ENCODE data around the gene KCNK1. TPM values are rescaled to one million over a fixed set of nuclear protein-coding genes. Genes with fewer than 3 reads are reported as not detected.

The KCNK1 gene
- polyA plus RNA-seq, 2 of the 4 experiments (the other 2 are of a cell fraction): 8.4 to 11.8 TPM

DNA sequence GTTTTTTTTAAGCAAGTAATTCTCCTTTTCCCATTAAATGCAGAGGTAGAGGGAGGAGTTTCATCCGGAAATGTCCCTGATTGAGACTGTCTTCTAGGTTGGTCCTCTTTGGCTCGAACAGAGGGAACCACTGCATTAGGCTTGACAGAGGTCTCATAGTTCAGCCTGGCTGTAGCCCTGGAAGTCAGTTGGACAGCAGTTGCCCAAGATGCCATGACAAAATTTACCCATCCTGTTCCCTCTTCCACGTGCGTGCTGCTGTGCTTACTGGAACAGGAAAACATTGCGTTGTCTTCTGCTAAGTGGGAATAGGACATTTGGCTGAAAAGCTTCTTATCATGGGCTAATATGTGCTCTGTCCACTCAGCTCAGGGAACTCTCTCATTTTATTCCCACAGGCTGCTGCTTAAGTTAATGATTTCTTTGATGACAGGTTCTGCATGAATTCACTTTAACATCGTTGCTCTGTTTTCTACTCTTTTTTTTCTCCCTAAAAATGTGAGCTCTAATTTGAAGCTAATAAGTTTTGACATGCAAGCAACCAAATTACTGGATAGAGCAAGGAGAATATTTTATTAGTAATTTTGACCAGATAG lies 18.0 kb downstream of the KCNK1 start:
- peak overlapping the region; percentile 31; the same call in 2 of the 3 replicates for H3K4me2 ChIP-seq
- H3K4me3 ChIP-seq: no peak overlapping the region
- no peak for ATAC-seq
- TF ChIP-seq POLR2AphosphoS2 (conservative IDR thresholded peaks at IDR 0.05; ENCODE audit: low read length): no peak
- FAIRE-seq: no peak
- CTCF ChIA-PET: interaction anchor here (1.0 to 1.2 kb wide), 2 partner anchors 19 to 30 kb away, joined by 3 read pairs; no protein-coding TSS in a partner anchor
- DNase-seq (ENCODE audit: low read depth in 1 of 2, low spot score in 1 of 2): no peak
- POLR2A ChIA-PET: no interaction called here
- peaks cover 18% of the 10 kb centered on the region for H3K4me1 ChIP-seq
- no peaks in the 10 kb centered on the region for H3K9me3 ChIP-seq
- H3K27ac ChIP-seq: no peak overlapping the region
- whole genome bisulfite sequencing (ENCODE audit: missing lambda C conversion rate): 79% methylated on average over 6 of the region's 6 CpGs

DNA sequence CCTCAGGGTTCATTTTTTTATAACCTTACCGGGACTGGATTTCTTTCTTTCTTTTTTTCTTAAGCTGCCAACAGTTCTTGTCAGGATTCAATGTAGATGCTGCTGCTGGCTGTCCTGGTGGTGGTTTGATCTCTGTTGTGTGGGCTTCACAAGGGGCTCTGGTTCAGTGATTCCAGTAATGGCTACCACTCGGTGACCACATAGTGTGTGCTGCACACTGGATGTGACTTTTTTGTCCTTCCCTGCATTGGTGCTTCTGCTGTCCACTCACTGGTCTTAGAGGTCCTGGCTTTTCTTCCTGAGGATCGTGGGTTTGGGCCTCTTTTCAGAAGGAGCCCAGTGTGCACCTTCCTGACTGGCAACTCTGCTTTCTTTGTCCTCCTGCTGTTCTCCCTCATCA lies 18.5 kb downstream of the KCNK1 start:
- Histone ChIP-seq H3K9me3 (no peaks in the 10 kb centered on the region), H3K27ac (no peak overlapping the region), H3K4me2 (peak overlapping the region; percentile 0; the same call in 2 of the 3 replicates), H3K4me3 (no peak overlapping the region), H3K4me1 (peaks cover 18% of the 10 kb centered on the region)
- 78% methylated on average over 3 of the region's 3 CpGs for WGBS (ENCODE audit: missing lambda C conversion rate)
- DNase-seq (ENCODE audit: low read depth in 1 of 2, low spot score in 1 of 2) (no peak), FAIRE-seq (no peak), ATAC-seq (no peak)
- CTCF ChIA-PET: interaction anchor here (1.0 kb wide), 1 partner anchor 19 kb away, joined by 3 read pairs; no protein-coding TSS in a partner anchor
- TF ChIP-seq MAZ (IDR thresholded peaks at IDR 0.05; ENCODE audit: borderline replicate concordance, low read depth, low read length) (no peak), HOXB5 (CRISPR knock-in tag; IDR thresholded peaks at IDR 0.05) (no peak), CBX8 (IDR thresholded peaks at IDR 0.05) (no peak), KDM5A (IDR thresholded peaks at IDR 0.05) (no peak), JUNB (IDR thresholded peaks at IDR 0.05) (no peak), RNF2 (IDR thresholded peaks at IDR 0.05; ENCODE audit: borderline replicate concordance, low read depth) (no peak), CBX2 (IDR thresholded peaks at IDR 0.05; ENCODE audit: borderline replicate concordance, low read depth) (no peak)
- TF ChIP-seq, protein P1, sequence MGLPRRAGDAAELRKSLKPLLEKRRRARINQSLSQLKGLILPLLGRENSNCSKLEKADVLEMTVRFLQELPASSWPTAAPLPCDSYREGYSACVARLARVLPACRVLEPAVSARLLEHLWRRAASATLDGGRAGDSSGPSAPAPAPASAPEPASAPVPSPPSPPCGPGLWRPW (IDR thresholded peaks at IDR 0.05): no peak
- POLR2A ChIA-PET: no interaction called here

DNA sequence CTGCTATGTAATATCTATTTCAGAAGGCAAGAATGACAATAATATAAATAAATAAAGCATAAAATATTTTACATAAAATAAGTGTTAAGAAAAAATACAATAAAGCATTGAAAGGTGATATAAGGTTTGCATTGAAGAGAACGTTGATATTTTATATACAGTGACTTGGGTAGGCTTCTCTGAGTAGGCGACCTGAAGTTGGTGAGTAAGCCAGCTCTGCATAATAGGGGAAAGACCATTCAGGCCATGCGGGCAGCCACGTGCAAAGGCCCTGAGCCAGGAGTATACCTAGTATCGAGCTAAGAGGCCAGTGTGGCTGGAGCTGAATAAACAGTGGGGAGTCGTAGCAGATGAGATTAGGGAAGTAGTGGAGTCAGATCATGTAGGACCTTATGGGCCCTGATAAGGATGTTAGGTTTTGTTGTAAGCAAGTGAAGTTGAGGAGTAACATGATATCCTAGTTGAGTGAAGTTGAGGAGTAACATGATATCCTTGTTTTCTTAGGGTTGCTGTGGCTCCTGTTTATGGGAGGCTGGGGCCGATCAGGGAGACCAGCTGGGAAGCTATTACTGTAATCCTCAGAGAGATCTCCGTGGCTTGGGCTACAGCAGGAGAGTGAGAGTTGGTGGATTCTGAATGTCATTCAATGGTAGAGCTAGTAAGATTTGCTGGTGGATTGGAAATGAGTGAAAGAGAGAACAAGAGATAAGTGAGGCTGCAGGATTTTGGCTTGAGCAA lies 22.0 kb downstream of the KCNK1 start:
- no peak overlapping the region for H3K27ac ChIP-seq
- CTCF ChIA-PET: interaction anchor here (0.8 to 1.8 kb wide), 3 partner anchors 10 to 22 kb away, joined by 3 to 6 read pairs (median 3); partner anchors contain the start of gene KCNK1
- no peak overlapping the region for H3K4me3 ChIP-seq
- 85% methylated on average over 8 of the region's 8 CpGs for WGBS (ENCODE audit: missing lambda C conversion rate)
- no peak for FAIRE-seq
- H3K9me3 ChIP-seq: no peaks in the 10 kb centered on the region
- no peak overlapping the region for H3K4me2 ChIP-seq
- ATAC-seq: no peak
- no peak for DNase-seq (ENCODE audit: low read depth in 1 of 2, low spot score in 1 of 2)
- POLR2A ChIA-PET: no interaction called here
- peaks cover 18% of the 10 kb centered on the region for H3K4me1 ChIP-seq
- TF ChIP-seq, protein P2, sequence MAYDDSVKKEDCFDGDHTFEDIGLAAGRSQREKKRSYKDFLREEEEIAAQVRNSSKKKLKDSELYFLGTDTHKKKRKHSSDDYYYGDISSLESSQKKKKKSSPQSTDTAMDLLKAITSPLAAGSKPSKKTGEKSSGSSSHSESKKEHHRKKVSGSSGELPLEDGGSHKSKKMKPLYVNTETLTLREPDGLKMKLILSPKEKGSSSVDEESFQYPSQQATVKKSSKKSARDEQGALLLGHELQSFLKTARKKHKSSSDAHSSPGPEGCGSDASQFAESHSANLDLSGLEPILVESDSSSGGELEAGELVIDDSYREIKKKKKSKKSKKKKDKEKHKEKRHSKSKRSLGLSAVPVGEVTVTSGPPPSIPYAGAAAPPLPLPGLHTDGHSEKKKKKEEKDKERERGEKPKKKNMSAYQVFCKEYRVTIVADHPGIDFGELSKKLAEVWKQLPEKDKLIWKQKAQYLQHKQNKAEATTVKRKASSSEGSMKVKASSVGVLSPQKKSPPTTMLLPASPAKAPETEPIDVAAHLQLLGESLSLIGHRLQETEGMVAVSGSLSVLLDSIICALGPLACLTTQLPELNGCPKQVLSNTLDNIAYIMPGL (CRISPR knock-in tag; IDR thresholded peaks at IDR 0.05; ENCODE audit: borderline replicate concordance): no peak
- TF ChIP-seq ZFP36 (IDR thresholded peaks at IDR 0.05; ENCODE audit: borderline replicate concordance, partially characterized antibody): no peak
- TF ChIP-seq FOSB (CRISPR knock-in tag; IDR thresholded peaks at IDR 0.05): no peak
- TF ChIP-seq HDAC2 (IDR thresholded peaks at IDR 0.05): no peak
- no peak for TF ChIP-seq ZC3H11A (IDR thresholded peaks at IDR 0.05)
- no peak for TF ChIP-seq GATA3 (IDR thresholded peaks at IDR 0.05; ENCODE audit: borderline replicate concordance)
- no peak for TF ChIP-seq EHF (CRISPR knock-in tag; IDR thresholded peaks at IDR 0.05)
- TF ChIP-seq BHLHE40 (IDR thresholded peaks at IDR 0.05; ENCODE audit: low read depth, low read length): no peak
- TF ChIP-seq FOXS1 (CRISPR knock-in tag; IDR thresholded peaks at IDR 0.05): no peak
- TF ChIP-seq, protein P3, sequence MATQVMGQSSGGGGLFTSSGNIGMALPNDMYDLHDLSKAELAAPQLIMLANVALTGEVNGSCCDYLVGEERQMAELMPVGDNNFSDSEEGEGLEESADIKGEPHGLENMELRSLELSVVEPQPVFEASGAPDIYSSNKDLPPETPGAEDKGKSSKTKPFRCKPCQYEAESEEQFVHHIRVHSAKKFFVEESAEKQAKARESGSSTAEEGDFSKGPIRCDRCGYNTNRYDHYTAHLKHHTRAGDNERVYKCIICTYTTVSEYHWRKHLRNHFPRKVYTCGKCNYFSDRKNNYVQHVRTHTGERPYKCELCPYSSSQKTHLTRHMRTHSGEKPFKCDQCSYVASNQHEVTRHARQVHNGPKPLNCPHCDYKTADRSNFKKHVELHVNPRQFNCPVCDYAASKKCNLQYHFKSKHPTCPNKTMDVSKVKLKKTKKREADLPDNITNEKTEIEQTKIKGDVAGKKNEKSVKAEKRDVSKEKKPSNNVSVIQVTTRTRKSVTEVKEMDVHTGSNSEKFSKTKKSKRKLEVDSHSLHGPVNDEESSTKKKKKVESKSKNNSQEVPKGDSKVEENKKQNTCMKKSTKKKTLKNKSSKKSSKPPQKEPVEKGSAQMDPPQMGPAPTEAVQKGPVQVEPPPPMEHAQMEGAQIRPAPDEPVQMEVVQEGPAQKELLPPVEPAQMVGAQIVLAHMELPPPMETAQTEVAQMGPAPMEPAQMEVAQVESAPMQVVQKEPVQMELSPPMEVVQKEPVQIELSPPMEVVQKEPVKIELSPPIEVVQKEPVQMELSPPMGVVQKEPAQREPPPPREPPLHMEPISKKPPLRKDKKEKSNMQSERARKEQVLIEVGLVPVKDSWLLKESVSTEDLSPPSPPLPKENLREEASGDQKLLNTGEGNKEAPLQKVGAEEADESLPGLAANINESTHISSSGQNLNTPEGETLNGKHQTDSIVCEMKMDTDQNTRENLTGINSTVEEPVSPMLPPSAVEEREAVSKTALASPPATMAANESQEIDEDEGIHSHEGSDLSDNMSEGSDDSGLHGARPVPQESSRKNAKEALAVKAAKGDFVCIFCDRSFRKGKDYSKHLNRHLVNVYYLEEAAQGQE (IDR thresholded peaks at IDR 0.05): no peak
- no peak for TF ChIP-seq HOXA7 (CRISPR knock-in tag; IDR thresholded peaks at IDR 0.05)
- no peak for TF ChIP-seq RFX5 (IDR thresholded peaks at IDR 0.05)
- TF ChIP-seq PHF8 (IDR thresholded peaks at IDR 0.05; ENCODE audit: borderline replicate concordance, low read depth): no peak
- TF ChIP-seq, protein P4, sequence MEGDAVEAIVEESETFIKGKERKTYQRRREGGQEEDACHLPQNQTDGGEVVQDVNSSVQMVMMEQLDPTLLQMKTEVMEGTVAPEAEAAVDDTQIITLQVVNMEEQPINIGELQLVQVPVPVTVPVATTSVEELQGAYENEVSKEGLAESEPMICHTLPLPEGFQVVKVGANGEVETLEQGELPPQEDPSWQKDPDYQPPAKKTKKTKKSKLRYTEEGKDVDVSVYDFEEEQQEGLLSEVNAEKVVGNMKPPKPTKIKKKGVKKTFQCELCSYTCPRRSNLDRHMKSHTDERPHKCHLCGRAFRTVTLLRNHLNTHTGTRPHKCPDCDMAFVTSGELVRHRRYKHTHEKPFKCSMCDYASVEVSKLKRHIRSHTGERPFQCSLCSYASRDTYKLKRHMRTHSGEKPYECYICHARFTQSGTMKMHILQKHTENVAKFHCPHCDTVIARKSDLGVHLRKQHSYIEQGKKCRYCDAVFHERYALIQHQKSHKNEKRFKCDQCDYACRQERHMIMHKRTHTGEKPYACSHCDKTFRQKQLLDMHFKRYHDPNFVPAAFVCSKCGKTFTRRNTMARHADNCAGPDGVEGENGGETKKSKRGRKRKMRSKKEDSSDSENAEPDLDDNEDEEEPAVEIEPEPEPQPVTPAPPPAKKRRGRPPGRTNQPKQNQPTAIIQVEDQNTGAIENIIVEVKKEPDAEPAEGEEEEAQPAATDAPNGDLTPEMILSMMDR (IDR thresholded peaks at IDR 0.05): no peak
- TF ChIP-seq SMC3 (IDR thresholded peaks at IDR 0.05): no peak
- no peak for TF ChIP-seq HOXB5 (CRISPR knock-in tag; IDR thresholded peaks at IDR 0.05)
- TF ChIP-seq SREBF2 (IDR thresholded peaks at IDR 0.05): no peak
- TF ChIP-seq RAD21 (conservative IDR thresholded peaks at IDR 0.05 in 1 of 2, IDR thresholded peaks at IDR 0.05 in 1 of 2): no peak
